ENCODE measurements around the gene KLHL13.

GRCh38 chrX:118116713-118117550 is at the start of gene KLHL13:
- TF ChIP-seq CTCF (IDR thresholded peaks at IDR 0.05) (no peak), POLR2A (IDR thresholded peaks at IDR 0.05) (no peak)
